ENCODE data around the gene SALL1.

Gene SALL1

GRCh38 chr16:51150888-51151320 is at the start of gene SALL1:
Gene SALL1, minus strand, starts transcription at chr16:51151270. Its CDS starts 29 bp downstream, at chr16:51151241.
- no peak for DNase-seq

GRCh38 chr16:51200793-51201192 is 49.7 kb upstream of the SALL1 start:
- no peak for DNase-seq

- no peak for DNase-seq
These were observed 47.1 kb upstream of the SALL1 start for GRCh38 chr16:51197953-51198748.

GRCh38 chr16:51193879-51194278 is 42.8 kb upstream of the SALL1 start:
- DNase-seq, result no peak

GRCh38 chr16:51184702-51185433 is 33.8 kb upstream of the SALL1 start:
- no peak for DNase-seq

GRCh38 chr16:51181503-51181811 is 30.4 kb upstream of the SALL1 start:
- no peak for DNase-seq

GRCh38 chr16:51180719-51181502 is 29.8 kb upstream of the SALL1 start:
- no peak for DNase-seq

GRCh38 chr16:51175081-51175480 is 24.0 kb upstream of the SALL1 start:
- DNase-seq, result no peak

- DNase-seq, result no peak
These were observed 21.3 kb upstream of the SALL1 start for GRCh38 chr16:51172368-51172767.

- DNase-seq, result no peak
These were observed 17.7 kb upstream of the SALL1 start for GRCh38 chr16:51168755-51169154.

- DNase-seq, result no peak
These were observed 16.3 kb upstream of the SALL1 start for GRCh38 chr16:51167170-51167895.

GRCh38 chr16:51166541-51166940 is 15.5 kb upstream of the SALL1 start:
- no peak for DNase-seq

GRCh38 chr16:51166091-51166490 is 15.0 kb upstream of the SALL1 start:
- no peak for DNase-seq

GRCh38 chr16:51165043-51165442 is 14.0 kb upstream of the SALL1 start:
- no peak for DNase-seq

GRCh38 chr16:51164574-51164973 is 13.5 kb upstream of the SALL1 start:
- DNase-seq, result no peak

GRCh38 chr16:51163894-51164566 is 13.0 kb upstream of the SALL1 start:
- DNase-seq, result no peak

- no peak for DNase-seq
These were observed 12.3 kb upstream of the SALL1 start for GRCh38 chr16:51163366-51163765.

GRCh38 chr16:51161440-51162195 is 10.5 kb upstream of the SALL1 start:
- DNase-seq, result no peak

- no peak for DNase-seq
These were observed 8.8 kb upstream of the SALL1 start for GRCh38 chr16:51159865-51160264.

GRCh38 chr16:51159296-51159695 is 8.2 kb upstream of the SALL1 start:
- DNase-seq, result no peak

GRCh38 chr16:51157698-51158097 is 6.6 kb upstream of the SALL1 start:
- DNase-seq, result no peak

GRCh38 chr16:51156807-51157200 is 5.7 kb upstream of the SALL1 start:
- DNase-seq, result no peak

All from activated effector memory CD4-positive, alpha-beta T cell treated with anti-CD3 and anti-CD28 coated beads, Interleukin-2, amount 50 U/mL, for 16 hours (primary cell).